HCT116 (cell line): Measurements from ENCODE around the gene TMEM164. TPM values are rescaled to one million over a fixed set of nuclear protein-coding genes. Genes with fewer than 3 reads are reported as not detected.

Source experiments
- ATAC-seq: fragments of 200-7000 bp; cut with Tn5 transposase; 2 replicates; pipeline ENCODE4 v1.9.1; 2020; ENCODE audit warnings: mild to moderate bottlenecking, moderate library complexity
- BruUV-seq: library from RNA; stranded (reverse); fragments of 400-500 nt; replicated peaks from 2 replicates; lab custom pipeline; 2021; lab: Mats Ljungman, UMichigan
- CTCF ChIA-PET: fragments of 300-600 bp; sonication (Branson Sonifier 250); formaldehyde crosslinking; loops from one replicate; lab custom pipeline; 2021; ENCODE audit warnings: antibody characterized with exemption; lab: Charles Lee
- POLR2A ChIA-PET: fragments of 300-600, 350-600 bp; sonication (Branson Sonifier 250); formaldehyde crosslinking; loops from one replicate; lab custom pipeline; 2021; ENCODE audit warnings: antibody characterized with exemption; lab: Charles Lee
- RAD21 ChIA-PET, 2 experiments: fragments of 300-600 bp; sonication (Branson Sonifier 250); formaldehyde crosslinking; loops; one replicate each; lab custom pipeline; 2023; ENCODE audit warnings: low total read pairs in 2 of 2; ENCODE audit not compliant: uncharacterized antibody in 2 of 2, unreplicated experiment in 2 of 2, low non-redundant PET in 1 of 2; lab: Charles Lee
- DNase-seq: peaks from one replicate; pipeline ENCODE4 v3.0.0-alpha.2; 2010; ENCODE audit warnings: low read depth, low spot score
- H2AFZ ChIP-seq: fragments of 200-600 bp; shearing (Covaris generic), sonication (generic); 2 replicates; pipeline ENCODE4 v1.6.1; 2017; ENCODE audit warnings: low read depth, mixed run types, mixed read lengths, antibody characterized with exemption, low read length; ENCODE audit not compliant: poor library complexity, severe bottlenecking
- H3K27ac ChIP-seq: 2 replicates; pipeline ENCODE4 v1.5.1; 2012; ENCODE audit warnings: low read depth, low read length
- H3K27me3 ChIP-seq: fragments of 200-600 bp; sonication (generic); 2 replicates; pipeline ENCODE4 v1.6.1; 2016; ENCODE audit warnings: mixed run types, low read length, mixed read lengths; ENCODE audit not compliant: insufficient read depth
- H3K36me3 ChIP-seq, 2 experiments: fragments of 200-500 bp in 1 of 2; fragments of 200-600 bp in 1 of 2; sonication (Bioruptor generic) in 1 of 2; sonication (generic) in 1 of 2; 2 replicates each; pipeline versions ENCODE4 v1.5.1 to v1.6.1; 2014 to 2016; ENCODE audit warnings: low read length in 2 of 2, inconsistent platforms in 1 of 2, mixed read lengths in 1 of 2, mixed run types in 1 of 2; ENCODE audit not compliant: insufficient read depth in 2 of 2, control insufficient read depth in 1 of 2
- H3K4me1 ChIP-seq, 2 experiments: fragments of 200-600 bp in 1 of 2; sonication (generic) in 1 of 2; 2 replicates each; pipeline versions ENCODE4 v1.5.1 to v1.6.1; 2012 to 2017; ENCODE audit warnings: low read length in 2 of 2, inconsistent platforms in 1 of 2, mild to moderate bottlenecking in 1 of 2, mixed read lengths in 1 of 2, mixed run types in 1 of 2, moderate library complexity in 1 of 2; ENCODE audit not compliant: insufficient read depth in 2 of 2, control insufficient read depth in 1 of 2
- H3K4me2 ChIP-seq: fragments of 200-600 bp; sonication (generic); 2 replicates; pipeline ENCODE4 v1.6.1; 2017; ENCODE audit warnings: mixed run types, low read length, mixed read lengths
- H3K4me3 ChIP-seq, 2 experiments: fragments of 200-600 bp in 1 of 2; sonication (generic) in 1 of 2; replicated peaks in 1 of 2; 2 replicates each; pipeline ENCODE4 v1.5.1; 2011 to 2016; ENCODE audit warnings: low read length in 2 of 2, control low read depth in 1 of 2, low read depth in 1 of 2, mild to moderate bottlenecking in 1 of 2, mixed read lengths in 1 of 2, mixed run types in 1 of 2
- H3K79me2 ChIP-seq: fragments of 200-600 bp; sonication (generic); 2 replicates; pipeline ENCODE4 v1.6.1; 2017; ENCODE audit warnings: mild to moderate bottlenecking, mixed run types, low read length, moderate library complexity, mixed read lengths; ENCODE audit not compliant: insufficient read depth
- H3K9ac ChIP-seq: fragments of 200-600 bp; sonication (generic); 2 replicates; pipeline ENCODE4 v1.6.1; 2016; ENCODE audit warnings: low read length, mixed read lengths
- H3K9me2 ChIP-seq: fragments of 200-600 bp; sonication (generic), shearing (Covaris generic); 2 replicates; pipeline ENCODE4 v1.6.1; 2017; ENCODE audit warnings: mixed run types, mild to moderate bottlenecking, moderate library complexity; ENCODE audit not compliant: insufficient read depth
- H3K9me3 ChIP-seq, 2 experiments: fragments of 200-500 bp in 1 of 2; fragments of 200-600 bp in 1 of 2; sonication (Bioruptor generic) in 1 of 2; sonication (generic) in 1 of 2; 2 replicates each; pipeline ENCODE4 v1.6.1; 2014 to 2017; ENCODE audit warnings: low read length in 2 of 2, mixed read lengths in 2 of 2, inconsistent platforms in 1 of 2, low read depth in 1 of 2, mild to moderate bottlenecking in 1 of 2, mixed run types in 1 of 2, moderate library complexity in 1 of 2; ENCODE audit not compliant: control insufficient read depth in 1 of 2, insufficient read depth in 1 of 2
- H4K20me1 ChIP-seq: fragments of 200-600 bp; sonication (generic), shearing (Covaris generic); 2 replicates; pipeline ENCODE4 v1.6.1; 2017; ENCODE audit warnings: mixed run types, mild to moderate bottlenecking, moderate library complexity; ENCODE audit not compliant: insufficient read depth
- CBX3 ChIP-seq: IDR thresholded peaks from 2 replicates; pipeline ENCODE4 v1.6.1; 2012; ENCODE audit warnings: low read depth
- SP1 ChIP-seq: IDR thresholded peaks from 2 replicates; pipeline ENCODE4 v1.6.1; 2012; ENCODE audit warnings: low read depth
- SRF ChIP-seq: IDR thresholded peaks from 2 replicates; pipeline ENCODE4 v1.6.1; 2012; ENCODE audit warnings: low read depth
- YY1 ChIP-seq: IDR thresholded peaks from 2 replicates; pipeline ENCODE4 v1.6.1; 2011; ENCODE audit warnings: low read length, low read depth, moderate library complexity, mild to moderate bottlenecking; ENCODE audit not compliant: insufficient replicate concordance; ENCODE audit errors: extremely low read depth
- intact Hi-C: fragments of 100-400 bp; cut with micrococcal nuclease; formaldehyde crosslinking; loops from 2 replicates; pipeline ENCODE4 v1.10.0; 2022
- total RNA-seq: library from RNA; stranded (reverse); gene quantifications from one replicate; pipeline ENCODE4 v1.2.1, GENCODE V29; 2021; ENCODE audit not compliant: unreplicated experiment
- TF ChIP-seq, protein P1 (sequence below): IDR thresholded peaks from 2 replicates; pipeline ENCODE4 v1.6.1; 2012
- TF ChIP-seq, protein P2 (sequence below): IDR thresholded peaks from 2 replicates; pipeline ENCODE4 v1.6.1; 2012

The TMEM164 gene
- total RNA-seq, 1 experiment from 2014 or later = 18.7 TPM

DNA sequence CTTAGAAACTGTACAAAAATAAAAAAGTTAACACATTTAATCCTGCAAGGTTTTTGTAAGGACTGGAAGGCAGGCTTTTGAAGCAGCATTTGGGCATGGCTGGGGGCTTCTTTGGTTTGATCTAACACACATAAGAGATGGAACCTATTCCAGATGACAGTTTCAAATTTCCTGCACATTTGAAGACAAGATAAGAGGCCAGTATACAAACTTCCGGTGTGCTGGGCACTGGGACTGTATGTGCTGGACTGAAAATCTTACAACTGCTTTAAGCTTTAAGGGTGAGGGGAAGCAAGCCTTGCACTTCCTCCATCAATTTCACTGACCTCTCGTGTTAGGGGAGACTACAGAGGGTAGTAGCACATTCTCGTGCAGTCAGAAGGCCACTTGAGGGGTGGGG is 192.1 kb downstream of the TMEM164 start:
- ATAC-seq = no peak
- Histone ChIP-seq H3K9me2 (no peaks in the 10 kb centered on the region), H3K4me2 (no peak overlapping the region), H2AFZ (no peak overlapping the region), H3K27ac (no peak overlapping the region), H3K79me2 (no peaks in the 10 kb centered on the region), H3K4me3 (no peak overlapping the region), H3K36me3 (no peaks in the 10 kb centered on the region), H3K27me3 (no peaks in the 10 kb centered on the region), H3K9me3 (no peaks in the 10 kb centered on the region), H3K9ac (no peak overlapping the region), H3K4me1 (no peaks in the 10 kb centered on the region), H4K20me1 (no peaks in the 10 kb centered on the region)
- CTCF ChIA-PET = no interaction called here
- POLR2A ChIA-PET = no interaction called here
- intact Hi-C loops = no loop called here
- RAD21 ChIA-PET = no interaction called here
- DNase-seq = no peak
- TF ChIP-seq SP1 = no peak
- no peak for TF ChIP-seq SRF
- TF ChIP-seq, protein P1, sequence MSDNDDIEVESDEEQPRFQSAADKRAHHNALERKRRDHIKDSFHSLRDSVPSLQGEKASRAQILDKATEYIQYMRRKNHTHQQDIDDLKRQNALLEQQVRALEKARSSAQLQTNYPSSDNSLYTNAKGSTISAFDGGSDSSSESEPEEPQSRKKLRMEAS = no peak
- TF ChIP-seq, protein P2, sequence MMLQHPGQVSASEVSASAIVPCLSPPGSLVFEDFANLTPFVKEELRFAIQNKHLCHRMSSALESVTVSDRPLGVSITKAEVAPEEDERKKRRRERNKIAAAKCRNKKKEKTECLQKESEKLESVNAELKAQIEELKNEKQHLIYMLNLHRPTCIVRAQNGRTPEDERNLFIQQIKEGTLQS = no peak
- TF ChIP-seq YY1 = no peak
- BruUV-seq = no TSS peak

DNA sequence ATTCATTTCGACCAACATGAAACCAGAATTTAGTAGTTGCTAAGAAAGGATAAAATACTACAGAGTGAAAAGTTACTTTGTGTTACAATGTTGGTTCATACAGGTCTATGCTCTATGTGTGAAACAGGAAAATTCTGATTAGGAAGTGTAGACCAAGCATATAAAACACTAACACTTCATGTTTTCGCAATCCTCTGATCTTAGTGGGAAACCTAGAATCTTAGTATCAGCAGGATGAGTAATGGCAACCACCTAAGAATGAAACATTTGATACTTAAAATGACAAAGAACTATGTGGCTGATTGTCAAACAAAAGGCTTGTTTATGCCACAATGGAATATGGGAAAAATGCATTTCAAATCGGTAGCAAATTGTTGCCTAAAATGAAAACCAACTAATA is 198.9 kb downstream of the TMEM164 start:
- Histone ChIP-seq H3K27ac (no peak overlapping the region), H3K27me3 (no peaks in the 10 kb centered on the region), H3K9me3 (no peaks in the 10 kb centered on the region), H3K4me3 (no peak overlapping the region), H3K79me2 (no peaks in the 10 kb centered on the region), H3K36me3 (no peaks in the 10 kb centered on the region), H3K4me2 (no peak overlapping the region), H3K4me1 (no peaks in the 10 kb centered on the region; a peak in 1 of 4 replicates), H3K9ac (no peak overlapping the region), H2AFZ (no peak overlapping the region)
- RAD21 ChIA-PET = no interaction called here
- BruUV-seq = no TSS peak
- no peak for TF ChIP-seq CBX3
- TF ChIP-seq, all 23 proteins: peak for 0
- ChIA-PET POLR2A (no interaction called here), CTCF (no interaction called here)
- no peaks in the 10 kb centered on the region for H3K9me2 ChIP-seq
- DNase-seq = no peak
- ATAC-seq = no peak
- H4K20me1 ChIP-seq = no peaks in the 10 kb centered on the region
- intact Hi-C loops = no loop called here
